Esophagus muscularis mucosa (tissue), 4 donors: Measurements from ENCODE around the gene ADA. TPM values are rescaled to one million over a fixed set of nuclear protein-coding genes. Genes with fewer than 3 reads are reported as not detected.
"Not testable (repeated sequence)": the region's sequence is repeated elsewhere in the genome, so short reads cannot be mapped to it uniquely, and the experiment has no call there.

Source experiments
- DNase-seq: peaks from one replicate; pipeline ENCODE4 v3.0.0-alpha.2; 2017; ENCODE audit errors: extremely low spot score
- H3K27ac ChIP-seq, 4 donors: fragments of 200-600 bp; sonication (generic); replicated peaks in 1 of 4; 1 replicate in 3 of 4; 2 replicates in 1 of 4; pipeline ENCODE4 v1.5.1; 2016 to 2019; ENCODE audit warnings: mild to moderate bottlenecking in 1 of 4
- H3K27me3 ChIP-seq, 4 donors: fragments of 200-600 bp; sonication (generic); one replicate each; pipeline versions ENCODE4 v1.5.1 to v1.6.0; 2016 to 2019
- H3K36me3 ChIP-seq, 4 donors: fragments of 200-600 bp; sonication (generic); one replicate each; pipeline ENCODE4 v1.5.1; 2016 to 2019
- H3K4me1 ChIP-seq, 4 donors: fragments of 200-600 bp; sonication (generic); one replicate each; pipeline ENCODE4 v1.5.1; 2016 to 2019
- H3K4me3 ChIP-seq, 4 donors: fragments of 200-600 bp; sonication (generic); 1 replicate in 2 of 4; 2 replicates in 2 of 4; pipeline ENCODE4 v1.5.1; 2016 to 2019; ENCODE audit warnings: mild to moderate bottlenecking in 4 of 4, moderate library complexity in 1 of 4
- H3K9me3 ChIP-seq, 4 donors: fragments of 200-600 bp; sonication (generic); 1 replicate in 3 of 4; 2 replicates in 1 of 4; pipeline ENCODE4 v1.5.1; 2016 to 2019
- CTCF ChIP-seq, 3 experiments: fragments of 200-600 bp in 2 of 3; fragments of 450-650 bp in 1 of 3; sonication (generic) in 2 of 3; IDR thresholded peaks; one replicate each; pipeline ENCODE4 v1.5.1; 2017 to 2019; ENCODE audit warnings: antibody characterized with exemption in 3 of 3, mild to moderate bottlenecking in 2 of 3, moderate library complexity in 1 of 3
- EP300 ChIP-seq: sonication (generic); formaldehyde crosslinking; IDR thresholded peaks from one replicate; pipeline ENCODE4 v1.6.1; 2017; ENCODE audit warnings: antibody characterized with exemption
- POLR2A ChIP-seq: fragments of 450-650 bp; IDR thresholded peaks from one replicate; pipeline ENCODE4 v1.6.1; 2017; ENCODE audit warnings: antibody characterized with exemption, moderate library complexity, mild to moderate bottlenecking, low read depth
- POLR2AphosphoS5 ChIP-seq, 2 donors: sonication (generic); formaldehyde crosslinking; IDR thresholded peaks; one replicate each; pipeline ENCODE4 v1.6.1; 2017; ENCODE audit warnings: antibody characterized with exemption in 2 of 2
- WGBS: methylation state at CpG from one replicate; pipeline ENCODE4 v1.1.5; 2018; 5-methylcytosine and 5-hydroxymethylcytosine counted together
- intact Hi-C: fragments of 100-400 bp; cut with DNase I; formaldehyde crosslinking; loops from one replicate; pipeline ENCODE4 v1.15.1; 2023
- total RNA-seq, 4 donors: library from RNA; depleted of rRNA; stranded (reverse); fragments of >200 nt; gene quantifications; one replicate each; pipeline versions ENCODE4 v1.1.0 to v1.2.1, GENCODE V29; 2016

ADA gene
- total RNA-seq, result 10 to 100 TPM in 3 of 4 donors, 1 to 10 TPM in 1; 9.6 to 18.4 (median 13.4) TPM

- no peaks in the 10 kb centered on the region for H3K9me3 ChIP-seq
- H3K27me3 ChIP-seq, result no peaks in the 10 kb centered on the region
- DNase-seq, result no peak
- 0% methylated on average over 22 of the region's 68 CpGs for WGBS
- TF ChIP-seq POLR2AphosphoS5 (IDR thresholded peaks at IDR 0.05) (peak; percentile 43 to 74), EP300 (no peak), POLR2A (no peak), CTCF (IDR thresholded peaks at IDR 0.05) (peak in 1 of 3 experiments; percentile 13)
- peak within 1 kb of the TSS; percentile 77 to 88 (median 82) for H3K27ac ChIP-seq
- intact Hi-C loops, result no loop called here
- H3K4me3 ChIP-seq, result peak within 1 kb of the TSS; percentile 74 to 87 (median 82)
- H3K4me1 ChIP-seq, result peaks cover 26 to 45% (median 39%) of the 10 kb centered on the region in 4 donors
- no peaks in the 10 kb centered on the region for H3K36me3 ChIP-seq
Measured at GRCh38 chr20:44651684-44652423, at the start of gene ADA. Gene ADA, minus strand, starts transcription at chr20:44651699. Its CDS starts 92 bp downstream, at chr20:44651607.

DNA sequence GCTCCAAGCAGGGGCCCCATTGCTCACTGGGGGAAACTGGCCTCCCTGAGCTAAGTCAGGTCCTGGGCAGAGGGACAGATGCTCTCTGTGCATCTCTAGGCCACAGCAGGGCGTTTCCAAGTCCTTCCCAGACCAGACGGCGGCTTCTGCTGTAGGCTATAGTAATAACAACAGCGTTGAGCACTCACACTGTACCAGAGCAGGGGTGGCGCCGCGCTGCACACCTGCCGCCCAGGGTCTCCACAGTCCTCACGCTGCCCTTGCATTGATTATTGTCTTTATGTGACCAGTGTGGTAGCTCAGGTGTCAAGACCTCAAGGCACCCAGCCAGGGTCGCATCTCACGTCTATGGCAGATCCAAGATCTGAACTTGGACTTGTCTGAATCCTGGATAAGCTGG is 48.8 kb upstream of the ADA start:
- WGBS, result no CpG with 5 or more reads among the region's 11 CpGs
- Histone ChIP-seq H3K4me3 (no peak overlapping the region), H3K27ac (peak overlapping the region; percentile 82 to 91 (median 84)), H3K36me3 (no peaks in the 10 kb centered on the region), H3K9me3 (no peaks in the 10 kb centered on the region), H3K4me1 (peaks cover 39 to 88% (median 73%) of the 10 kb centered on the region in 4 donors), H3K27me3 (no peaks in the 10 kb centered on the region)
- DNase-seq, result no peak
- intact Hi-C loops, result no loop called here
- TF ChIP-seq POLR2AphosphoS5 (IDR thresholded peaks at IDR 0.05) (no peak), CTCF (IDR thresholded peaks at IDR 0.05) (no peak), EP300 (no peak), POLR2A (no peak)

DNA sequence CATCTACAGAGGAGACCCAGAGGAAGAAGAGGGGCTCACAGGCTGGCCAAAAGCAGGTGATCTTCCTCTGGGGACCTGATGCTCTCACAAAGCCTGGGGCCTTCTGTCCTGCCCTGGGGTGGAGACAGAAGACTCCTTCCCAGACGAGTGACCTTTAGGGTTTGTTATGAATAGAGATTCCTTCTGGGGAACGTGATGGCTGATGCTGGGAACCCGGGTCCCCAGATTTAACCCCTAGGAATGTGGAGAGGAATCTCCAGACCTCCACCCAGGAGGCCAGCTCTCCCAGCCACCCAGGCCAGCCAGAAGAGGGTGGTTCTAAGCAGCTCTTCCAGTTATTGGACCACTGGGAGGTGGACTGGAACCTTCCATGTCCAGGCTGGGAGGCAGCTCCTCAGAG is 46.9 kb upstream of the ADA start:
- TF ChIP-seq EP300 (no peak), POLR2A (no peak), CTCF (IDR thresholded peaks at IDR 0.05) (no peak), POLR2AphosphoS5 (IDR thresholded peaks at IDR 0.05) (no peak)
- intact Hi-C loops, result no loop called here
- Histone ChIP-seq H3K27me3 (no peaks in the 10 kb centered on the region), H3K4me1 (peaks cover 46 to 96% (median 80%) of the 10 kb centered on the region in 4 donors), H3K9me3 (no peaks in the 10 kb centered on the region), H3K27ac (peak overlapping the region; percentile 28 to 91 (median 74)), H3K36me3 (no peaks in the 10 kb centered on the region), H3K4me3 (no peak overlapping the region)
- no peak for DNase-seq
- WGBS, result 12% methylated on average over 3 of the region's 3 CpGs

- 96% methylated on average over 5 of the region's 5 CpGs for WGBS
- H3K4me3 ChIP-seq, intact Hi-C loops, DNase-seq, H3K27me3 ChIP-seq, H3K9me3 ChIP-seq, H3K36me3 ChIP-seq: not testable (repeated sequence)
- peak overlapping the region; percentile 87 to 91 (median 90) for H3K27ac ChIP-seq
- H3K4me1 ChIP-seq, result peaks cover 47 to 96% (median 80%) of the 10 kb centered on the region in 4 donors
Measured at GRCh38 chr20:44697041-44697440, 45.5 kb upstream of the ADA start.

DNA sequence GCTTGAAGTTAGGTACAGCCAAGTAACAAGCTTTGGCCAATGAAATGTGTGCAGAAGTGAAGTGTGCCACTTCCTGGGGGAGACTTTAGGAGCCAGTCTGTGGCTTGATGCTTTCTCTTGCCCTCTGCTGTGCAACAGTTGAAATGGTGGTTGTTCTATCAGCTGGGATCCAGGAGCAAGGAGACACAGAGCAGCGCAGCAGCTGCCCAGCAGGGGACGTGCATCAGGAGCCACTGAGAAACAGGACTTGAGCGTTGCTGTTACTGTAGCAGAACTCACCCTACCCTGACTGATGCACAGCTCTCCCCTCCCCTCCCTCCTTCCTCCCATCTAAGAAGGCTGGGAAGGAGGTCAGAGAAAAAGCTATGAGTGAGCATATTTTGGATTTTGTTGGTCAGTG is 44.8 kb upstream of the ADA start:
- Histone ChIP-seq H3K4me3 (no peak overlapping the region), H3K27me3 (no peaks in the 10 kb centered on the region), H3K9me3 (no peaks in the 10 kb centered on the region), H3K36me3 (no peaks in the 10 kb centered on the region), H3K4me1 (peaks cover 48 to 96% (median 80%) of the 10 kb centered on the region in 4 donors), H3K27ac (peak overlapping the region; percentile 87 to 91 (median 90))
- 84% methylated on average over 3 of the region's 3 CpGs for WGBS
- intact Hi-C loops, result no loop called here
- no peak for DNase-seq
- no peak for TF ChIP-seq EP300
- no peak for TF ChIP-seq CTCF (IDR thresholded peaks at IDR 0.05)
- TF ChIP-seq POLR2AphosphoS5 (IDR thresholded peaks at IDR 0.05), result no peak
- TF ChIP-seq POLR2A, result no peak
